BLaER1 (cell line): ENCODE measurements around the gene C6orf89.
A peak's percentile ranks its signal among the peaks of the same experiment; 100 is the strongest.
"Not testable (repeated sequence)": the region's sequence is repeated elsewhere in the genome, so short reads cannot be mapped to it uniquely, and the experiment has no call there.

Experiments used
- H3K27ac ChIP-seq: shearing (Covaris generic); formaldehyde crosslinking; 2 replicates; pipeline ENCODE4 v1.8.1; 2022
- H3K27me3 ChIP-seq: shearing (Covaris generic); formaldehyde crosslinking; 2 replicates; pipeline ENCODE4 v1.8.1; 2022
- H3K36me3 ChIP-seq: shearing (Covaris generic); formaldehyde crosslinking; 2 replicates; pipeline ENCODE4 v1.8.1; 2022
- H3K4me1 ChIP-seq: shearing (Covaris generic); formaldehyde crosslinking; 2 replicates; pipeline ENCODE4 v1.8.1; 2022
- H3K4me2 ChIP-seq: shearing (Covaris generic); formaldehyde crosslinking; 2 replicates; pipeline ENCODE4 v1.8.1; 2022
- H3K4me3 ChIP-seq: shearing (Covaris generic); formaldehyde crosslinking; 2 replicates; pipeline ENCODE4 v1.8.1; 2022
- H3K9ac ChIP-seq: shearing (Covaris generic); formaldehyde crosslinking; 2 replicates; pipeline ENCODE4 v1.8.1; 2022
- H3K9me3 ChIP-seq: shearing (Covaris generic); formaldehyde crosslinking; 2 replicates; pipeline ENCODE4 v1.8.1; 2022
- H4K20me1 ChIP-seq: shearing (Covaris generic); formaldehyde crosslinking; 2 replicates; pipeline ENCODE4 v1.8.1; 2022
- Cebpa-rat ChIP-seq: shearing (Covaris generic); IDR thresholded peaks from 2 replicates; pipeline ENCODE4 v1.8.1; 2022

C6orf89 gene

GRCh38 chr6:36944650-36945049 is 58.9 kb downstream of the C6orf89 start:
- no peak overlapping the region for H3K4me2 ChIP-seq
- H3K9me3 ChIP-seq: no peaks in the 10 kb centered on the region; the same call in 1 of the 2 replicates
- no peaks in the 10 kb centered on the region for H3K36me3 ChIP-seq

DNA sequence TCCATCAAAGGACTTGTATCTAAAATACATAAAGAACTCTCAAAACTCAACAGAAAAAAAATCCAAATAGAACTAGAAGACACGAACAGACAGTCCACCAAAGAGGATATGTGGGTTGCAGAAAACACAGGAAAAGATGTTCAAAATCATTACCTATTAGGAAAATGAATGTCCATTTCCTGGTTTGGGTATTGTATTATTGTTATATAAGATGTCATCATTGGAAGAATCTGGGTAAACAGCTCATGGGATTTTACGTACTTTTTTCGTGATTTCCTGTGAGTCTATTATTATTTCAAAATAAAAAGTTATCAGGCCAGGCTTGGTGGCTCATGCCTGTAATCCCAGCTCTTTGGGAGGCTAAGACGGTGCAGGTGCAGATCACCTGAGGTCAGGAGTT is 59.5 kb downstream of the C6orf89 start:
- Histone ChIP-seq H3K4me2 (no peak overlapping the region), H3K4me3 (no peak overlapping the region), H3K9me3 (no peaks in the 10 kb centered on the region; the same call in 1 of the 2 replicates), H3K4me1 (peaks cover 35% of the 10 kb centered on the region), H3K9ac (no peak overlapping the region), H3K36me3 (no peaks in the 10 kb centered on the region), H4K20me1 (no peaks in the 10 kb centered on the region), H3K27me3 (no peaks in the 10 kb centered on the region), H3K27ac (no peak overlapping the region)
- no peak for TF ChIP-seq Cebpa-rat

More at GRCh38 chr6:36944650-36945049, 58.9 kb downstream of the C6orf89 start:
- Histone ChIP-seq H3K4me1 (peaks cover 35% of the 10 kb centered on the region), H3K9ac (no peak overlapping the region), H4K20me1 (no peaks in the 10 kb centered on the region), H3K4me3 (no peak overlapping the region), H3K27ac (no peak overlapping the region), H3K27me3 (no peaks in the 10 kb centered on the region)
- no peak for TF ChIP-seq Cebpa-rat

GRCh38 chr6:36946526-36946925 is 60.8 kb downstream of the C6orf89 start:
- Histone ChIP-seq H3K9me3 (no peaks in the 10 kb centered on the region), H3K27me3 (no peaks in the 10 kb centered on the region), H3K4me3 (no peak overlapping the region), H3K9ac (no peak overlapping the region), H3K4me1 (peaks cover 35% of the 10 kb centered on the region), H3K36me3 (no peaks in the 10 kb centered on the region), H3K27ac (no peak overlapping the region), H3K4me2 (0 out of 2 replicates have a peak overlapping the region, but pooled peaks have one; percentile 4), H4K20me1 (no peaks in the 10 kb centered on the region)
- no peak for TF ChIP-seq Cebpa-rat

DNA sequence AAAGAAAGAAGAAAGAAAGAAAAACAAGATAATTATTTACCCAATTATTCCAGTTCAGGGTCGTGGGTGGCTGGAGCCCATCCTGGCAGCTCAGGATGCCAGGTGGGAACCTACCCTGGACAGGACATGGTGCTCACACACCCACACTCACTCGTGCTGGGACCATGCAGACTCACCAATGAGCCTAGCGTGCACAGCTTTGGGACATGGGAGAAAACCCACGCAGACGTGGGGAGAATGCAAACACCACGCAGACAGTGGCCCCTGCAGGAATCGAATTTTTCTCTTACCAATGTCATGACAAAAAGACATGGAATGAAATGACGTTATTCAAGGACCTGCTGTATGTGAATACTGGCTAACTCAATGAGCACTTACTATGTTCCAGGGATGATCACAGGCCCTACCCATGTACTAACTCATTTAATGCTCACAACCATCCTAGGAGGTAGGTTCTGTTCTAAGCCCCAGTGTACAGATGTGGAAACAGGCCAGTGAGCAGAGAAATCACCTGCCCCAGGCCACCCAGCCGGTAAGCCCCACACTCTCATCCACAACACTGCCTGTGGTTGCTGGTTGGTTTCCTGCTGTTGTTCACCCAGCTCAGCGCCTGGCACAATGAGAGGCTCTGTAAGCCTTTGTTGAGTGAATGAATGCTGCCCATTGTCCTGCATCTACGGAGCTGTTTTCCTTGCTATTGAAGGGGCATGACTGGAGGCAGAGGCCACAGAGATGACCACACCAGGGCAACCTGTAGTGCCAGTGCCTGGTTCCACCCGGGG is 62.0 kb downstream of the C6orf89 start:
- Histone ChIP-seq H3K9ac (no peak overlapping the region), H4K20me1 (no peaks in the 10 kb centered on the region), H3K27ac (no peak overlapping the region), H3K9me3 (no peaks in the 10 kb centered on the region), H3K4me1 (peaks cover 38% of the 10 kb centered on the region), H3K4me2 (peak overlapping the region; percentile 67), H3K27me3 (no peaks in the 10 kb centered on the region), H3K36me3 (no peaks in the 10 kb centered on the region), H3K4me3 (no peak overlapping the region)
- TF ChIP-seq Cebpa-rat: no peak

- H4K20me1 ChIP-seq, H3K36me3 ChIP-seq, H3K27ac ChIP-seq, H3K27me3 ChIP-seq, H3K9me3 ChIP-seq, H3K4me2 ChIP-seq, H3K9ac ChIP-seq, H3K4me3 ChIP-seq: not testable (repeated sequence)
- H3K4me1 ChIP-seq: peaks cover 44% of the 10 kb centered on the region
Measured at GRCh38 chr6:36949076-36949475, 63.3 kb downstream of the C6orf89 start.

DNA sequence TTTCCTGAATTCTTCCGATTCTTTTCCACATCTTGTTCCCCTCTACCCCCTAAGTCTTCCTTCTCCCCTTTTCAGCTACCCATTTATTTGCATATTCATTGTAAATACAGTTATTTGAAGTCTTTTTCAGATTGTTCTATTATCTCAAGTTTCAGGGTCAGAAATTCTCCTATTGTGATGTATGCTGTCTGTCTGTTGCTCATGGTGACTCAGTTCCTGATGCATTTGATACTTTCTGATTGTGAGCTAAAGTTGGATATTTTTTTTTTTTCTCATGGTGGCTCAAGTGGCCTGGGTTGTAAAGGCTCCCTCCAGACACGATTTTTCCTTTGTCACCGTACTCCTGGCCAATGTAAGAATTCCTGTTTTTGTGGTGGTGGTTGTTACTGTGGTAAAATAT is 63.9 kb downstream of the C6orf89 start:
- Histone ChIP-seq H4K20me1 (peaks cover 11% of the 10 kb centered on the region; the same call in 1 of the 2 replicates), H3K27ac (no peak overlapping the region), H3K4me3 (no peak overlapping the region), H3K9me3 (no peaks in the 10 kb centered on the region), H3K4me2 (no peak overlapping the region), H3K4me1 (peaks cover 49% of the 10 kb centered on the region), H3K9ac (no peak overlapping the region), H3K27me3 (no peaks in the 10 kb centered on the region), H3K36me3 (no peaks in the 10 kb centered on the region)
- TF ChIP-seq Cebpa-rat: no peak

- peak overlapping the region; percentile 97 for H3K4me2 ChIP-seq
- TF ChIP-seq Cebpa-rat: no peak
- no peak overlapping the region for H3K27ac ChIP-seq
- no peaks in the 10 kb centered on the region for H3K36me3 ChIP-seq
- peaks cover 60% of the 10 kb centered on the region for H3K4me1 ChIP-seq
- no peaks in the 10 kb centered on the region for H3K9me3 ChIP-seq
- peaks cover 18% of the 10 kb centered on the region; the same call in 1 of the 2 replicates for H4K20me1 ChIP-seq
- no peak overlapping the region for H3K9ac ChIP-seq
- H3K27me3 ChIP-seq: no peaks in the 10 kb centered on the region
- no peak overlapping the region for H3K4me3 ChIP-seq
Measured at GRCh38 chr6:36953931-36954261, 68.1 kb downstream of the C6orf89 start.

GRCh38 chr6:36954262-36954931 is 68.6 kb downstream of the C6orf89 start, which contains the start of gene PI16:
Gene PI16 (plus strand): TSS chr6:36954738. CDS start chr6:36954761, 23 bp downstream.
- Histone ChIP-seq H3K4me2 (peak within 1 kb of the TSS; percentile 97), H3K36me3 (no peaks in the 10 kb centered on the region), H3K27ac (peak within 1 kb of the TSS; percentile 35; the same call in 1 of the 2 replicates), H3K9ac (no peak within 1 kb of the TSS; the same call in 1 of the 2 replicates), H3K4me3 (peak within 1 kb of the TSS; percentile 45; the same call in 1 of the 2 replicates), H4K20me1 (peaks cover 18% of the 10 kb centered on the region; the same call in 1 of the 2 replicates), H3K9me3 (no peaks in the 10 kb centered on the region), H3K27me3 (no peaks in the 10 kb centered on the region), H3K4me1 (peaks cover 57% of the 10 kb centered on the region)
- TF ChIP-seq Cebpa-rat: no peak

DNA sequence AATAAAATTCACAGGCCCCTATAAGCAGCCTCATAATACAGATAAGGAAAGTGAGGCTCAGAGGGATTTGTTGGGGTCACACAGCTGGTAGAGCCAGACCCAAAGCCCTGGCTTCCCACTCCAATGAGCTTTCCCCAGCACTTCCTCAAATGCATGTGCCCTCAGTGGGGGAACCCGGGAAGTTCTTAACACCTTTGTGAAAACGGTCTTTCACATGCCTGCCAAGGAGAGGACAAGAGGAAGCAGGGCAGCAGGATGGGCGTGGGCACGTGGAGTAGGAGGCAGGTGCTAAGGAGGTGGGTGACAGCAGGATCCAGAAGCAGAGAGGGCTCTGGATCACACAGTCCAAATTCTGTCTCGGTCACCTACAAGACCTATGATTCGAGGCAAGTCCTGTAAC is 69.4 kb downstream of the C6orf89 start:
- H3K4me2 ChIP-seq: peak overlapping the region; percentile 97
- no peaks in the 10 kb centered on the region for H3K27me3 ChIP-seq
- peaks cover 60% of the 10 kb centered on the region for H3K4me1 ChIP-seq
- no peak for TF ChIP-seq Cebpa-rat
- H3K36me3 ChIP-seq: no peaks in the 10 kb centered on the region
- peak overlapping the region; percentile 45; the same call in 1 of the 2 replicates for H3K4me3 ChIP-seq
- no peak overlapping the region for H3K27ac ChIP-seq
- no peak overlapping the region for H3K9ac ChIP-seq
- no peaks in the 10 kb centered on the region for H3K9me3 ChIP-seq
- peaks cover 18% of the 10 kb centered on the region; the same call in 1 of the 2 replicates for H4K20me1 ChIP-seq
